ENCODE data around the gene KLF13. TPM values are rescaled to one million over a fixed set of nuclear protein-coding genes. Genes with fewer than 3 reads are reported as not detected.

KLF13 gene
- total RNA-seq, 1 donor = 13.8 TPM

- no peak overlapping the region for H3K4me3 ChIP-seq (ENCODE audit: low read depth, low read length)
- no peak for TF ChIP-seq CTCF (IDR thresholded peaks at IDR 0.05; ENCODE audit: insufficient read depth, low read depth, low read length)
- DNase-seq (ENCODE audit: low read depth) = no peak
Measured at GRCh38 chr15:31322504-31322903, 4.1 kb upstream of the KLF13 start.

GRCh38 chr15:31323627-31324026, 3.0 kb upstream of the KLF13 start:
- DNase-seq (ENCODE audit: low read depth) = no peak
- TF ChIP-seq CTCF (IDR thresholded peaks at IDR 0.05; ENCODE audit: insufficient read depth, low read depth, low read length) = no peak
- H3K4me3 ChIP-seq (ENCODE audit: low read depth, low read length) = no peak overlapping the region

GRCh38 chr15:31324186-31324585, 2.4 kb upstream of the KLF13 start:
- no peak for TF ChIP-seq CTCF (IDR thresholded peaks at IDR 0.05; ENCODE audit: insufficient read depth, low read depth, low read length)
- no peak for DNase-seq (ENCODE audit: low read depth)
- H3K4me3 ChIP-seq (ENCODE audit: low read depth, low read length) = no peak overlapping the region

GRCh38 chr15:31324806-31325594, 1.6 kb upstream of the KLF13 start:
- no peak for TF ChIP-seq CTCF (IDR thresholded peaks at IDR 0.05; ENCODE audit: insufficient read depth, low read depth, low read length)
- DNase-seq (ENCODE audit: low read depth) = no peak
- peak overlapping the region; percentile 72 for H3K4me3 ChIP-seq (ENCODE audit: low read depth, low read length)

- no peak for TF ChIP-seq CTCF (IDR thresholded peaks at IDR 0.05; ENCODE audit: insufficient read depth, low read depth, low read length)
- DNase-seq (ENCODE audit: low read depth) = peak; percentile 64
- peak overlapping the region; percentile 72 for H3K4me3 ChIP-seq (ENCODE audit: low read depth, low read length)
Measured at GRCh38 chr15:31325595-31326155, 960 bp upstream of the KLF13 start.

- DNase-seq (ENCODE audit: low read depth) = peak; percentile 73
- H3K4me3 ChIP-seq (ENCODE audit: low read depth, low read length) = peak overlapping the region; percentile 73
- no peak for TF ChIP-seq CTCF (IDR thresholded peaks at IDR 0.05; ENCODE audit: insufficient read depth, low read depth, low read length)
Measured at GRCh38 chr15:31326875-31327668, 437 bp downstream of the KLF13 start.
